PC-9 (cell line): Measurements from ENCODE around the gene FGD4. TPM values are rescaled to one million over a fixed set of nuclear protein-coding genes. Genes with fewer than 3 reads are reported as not detected.
A peak's percentile ranks its signal among the peaks of the same experiment; 100 is the strongest.

Experiments
- BruUV-seq: library from RNA; stranded (reverse); fragments of 400-500 nt; replicated peaks from 2 replicates; lab custom pipeline; 2021; lab: Mats Ljungman, UMichigan
- CTCF ChIA-PET: fragments of 300-600 bp; sonication (Branson Sonifier 250); formaldehyde crosslinking; loops from one replicate; lab custom pipeline; 2022; ENCODE audit warnings: antibody characterized with exemption; lab: Charles Lee
- POLR2A ChIA-PET: fragments of 300-600 bp; sonication (Branson Sonifier 250); formaldehyde crosslinking; loops from one replicate; lab custom pipeline; 2022; ENCODE audit warnings: antibody characterized with exemption; ENCODE audit not compliant: unreplicated experiment; lab: Charles Lee
- DNase-seq, 2 experiments: peaks; one replicate each; pipeline versions ENCODE4 v3.0.0 to v3.0.0-alpha.2; 2015 to 2022; ENCODE audit warnings: mixed read lengths in 1 of 2
- H2AFZ ChIP-seq: fragments of 200-600 bp; sonication (generic); 2 replicates; pipeline ENCODE4 v1.8.1; 2017; ENCODE audit warnings: antibody characterized with exemption
- H3F3A ChIP-seq: fragments of 200-600 bp; sonication (generic); 2 replicates; pipeline ENCODE4 v1.8.1; 2017; ENCODE audit warnings: antibody characterized with exemption, mild to moderate bottlenecking, low read depth; ENCODE audit not compliant: insufficient read depth
- H3K27ac ChIP-seq: fragments of 200-600 bp; sonication (generic); 2 replicates; pipeline ENCODE4 v1.6.1; 2016; ENCODE audit warnings: mixed run types
- H3K27me3 ChIP-seq: fragments of 200-600 bp; sonication (generic); 2 replicates; pipeline ENCODE4 v1.6.1; 2016; ENCODE audit warnings: low read depth, mixed run types; ENCODE audit not compliant: insufficient read depth
- H3K36me3 ChIP-seq: fragments of 200-600 bp; sonication (generic); 2 replicates; pipeline ENCODE4 v1.6.1; 2016; ENCODE audit warnings: low read depth, mixed run types
- H3K4me1 ChIP-seq: fragments of 200-600 bp; sonication (generic); replicated peaks from 2 replicates; pipeline ENCODE4 v1.6.1; 2016; ENCODE audit warnings: mixed run types; ENCODE audit not compliant: insufficient read depth
- H3K4me2 ChIP-seq: fragments of 200-600 bp; sonication (generic); 2 replicates; pipeline ENCODE4 v1.6.1; 2017; ENCODE audit warnings: mixed run types
- H3K4me3 ChIP-seq: fragments of 200-600 bp; sonication (generic); 2 replicates; pipeline ENCODE4 v1.6.1; 2016; ENCODE audit warnings: mixed run types
- H3K79me2 ChIP-seq: fragments of 200-600 bp; sonication (generic); 2 replicates; pipeline ENCODE4 v1.6.1; 2017; ENCODE audit warnings: low read depth, mixed run types
- H3K9me2 ChIP-seq: fragments of 200-600 bp; sonication (generic); 2 replicates; pipeline ENCODE4 v1.8.1; 2017; ENCODE audit warnings: mild to moderate bottlenecking; ENCODE audit not compliant: insufficient read depth
- H3K9me3 ChIP-seq: fragments of 200-600 bp; sonication (generic); 2 replicates; pipeline ENCODE4 v1.8.1; 2016; ENCODE audit warnings: low read depth; ENCODE audit not compliant: insufficient read depth
- H4K20me1 ChIP-seq: fragments of 200-600 bp; sonication (generic); 2 replicates; pipeline ENCODE4 v1.8.1; 2017; ENCODE audit not compliant: insufficient read depth
- CTCF ChIP-seq: fragments of 200-600 bp; sonication (generic); conservative IDR thresholded peaks from 2 replicates; pipeline ENCODE4 v1.6.1; 2017; ENCODE audit warnings: mixed run types, antibody characterized with exemption, mild to moderate bottlenecking, moderate library complexity
- EZH2 ChIP-seq: fragments of 200-600 bp; sonication (generic); IDR thresholded peaks from 2 replicates; pipeline ENCODE4 v1.8.0; 2017; ENCODE audit warnings: antibody characterized with exemption, low read depth
- intact Hi-C: fragments of 100-400 bp; cut with micrococcal nuclease; formaldehyde crosslinking; loops from one replicate; pipeline ENCODE4 v1.10.0; 2022; ENCODE audit not compliant: unreplicated experiment
- total RNA-seq: library from RNA; stranded (reverse); gene quantifications from 2 replicates; pipeline ENCODE4 v1.2.3, GENCODE V29; 2021

FGD4 gene
- total RNA-seq, 1 experiment from 2014 or later, result 28.3 TPM

DNA sequence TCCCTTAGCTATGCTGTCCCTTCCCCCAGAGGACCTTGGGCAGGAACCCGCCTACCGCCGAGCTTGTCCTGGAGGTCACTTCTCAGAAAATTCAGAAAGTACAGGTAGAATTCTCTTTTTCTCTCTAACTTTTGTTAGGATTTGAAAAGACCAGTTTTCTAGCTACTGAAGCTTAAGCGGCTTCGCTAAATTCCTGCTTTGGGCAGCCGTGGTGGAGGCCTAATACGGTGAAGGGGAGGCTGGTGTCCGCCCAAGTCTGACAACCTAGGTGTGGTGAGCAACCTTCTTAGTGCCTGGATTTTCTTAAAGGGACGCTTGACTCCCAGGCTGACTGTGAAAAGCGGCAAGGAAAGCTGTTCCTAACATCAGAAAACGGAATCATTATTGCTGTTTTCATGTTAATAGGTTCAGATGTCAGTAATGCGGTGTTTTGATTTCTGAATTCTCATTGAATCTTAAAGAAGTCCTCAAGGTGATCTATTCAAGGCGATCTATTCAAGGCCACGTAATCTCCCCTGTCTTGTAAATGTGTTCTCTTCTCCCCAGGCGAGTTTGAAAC lies 835 bp downstream of the FGD4 start:
- ChIA-PET CTCF (interaction anchor here (0.5 to 1.3 kb wide), 4 partner anchors 17 to 355 kb away, joined by 3 to 5 read pairs (median 4); no protein-coding TSS in a partner anchor), POLR2A (interaction anchor here (0.5 to 0.7 kb wide), 5 partner anchors 36 to 741 kb away, joined by 3 to 16 read pairs (median 4); partner anchors contain the start of gene ETFBKMT)
- Histone ChIP-seq H3K4me3 (peak overlapping the region; percentile 78), H3K36me3 (no peaks in the 10 kb centered on the region), H3K9me2 (no peaks in the 10 kb centered on the region), H3K79me2 (peaks cover 37% of the 10 kb centered on the region), H3K27ac (peak overlapping the region; percentile 61), H2AFZ (peak overlapping the region; percentile 90), H3F3A (peaks cover 24% of the 10 kb centered on the region), H3K9me3 (no peaks in the 10 kb centered on the region), H3K27me3 (no peaks in the 10 kb centered on the region), H3K4me2 (peak overlapping the region; percentile 87), H4K20me1 (no peaks in the 10 kb centered on the region), H3K4me1 (peaks cover 23% of the 10 kb centered on the region)
- no peak for TF ChIP-seq EZH2
- TF ChIP-seq CTCF, result no peak
- intact Hi-C loops, result no loop called here
- TSS peak; percentile 60 for BruUV-seq
- peak in 1 of 2 experiments; percentile 43 for DNase-seq

DNA sequence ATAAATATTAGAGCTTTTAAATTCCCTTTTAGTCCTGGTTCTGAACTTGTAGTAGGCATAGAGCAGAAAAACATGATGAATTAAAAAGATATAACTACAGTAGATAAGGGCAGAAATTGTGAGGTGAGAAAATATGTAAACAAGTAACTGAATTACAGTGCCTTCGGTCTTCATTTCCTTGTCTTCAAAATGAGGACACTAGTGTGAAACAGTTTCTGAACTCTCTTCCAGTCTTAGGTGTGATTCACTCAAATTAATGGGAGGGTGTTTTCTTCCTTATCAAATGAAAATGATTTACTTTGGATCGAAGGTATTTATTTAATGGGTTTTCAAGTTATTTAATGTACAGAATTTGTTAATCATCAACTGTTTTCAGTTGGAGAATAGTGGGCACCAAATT lies 1.5 kb downstream of the FGD4 start:
- peaks cover 41% of the 10 kb centered on the region for H3K79me2 ChIP-seq
- no peaks in the 10 kb centered on the region for H4K20me1 ChIP-seq
- BruUV-seq, result no TSS peak
- H3K27ac ChIP-seq, result peak overlapping the region; percentile 61
- no peaks in the 10 kb centered on the region for H3K36me3 ChIP-seq
- ChIA-PET CTCF (interaction anchor here (1.3 kb wide), 1 partner anchor 354 kb away, joined by 5 read pairs; no protein-coding TSS in a partner anchor), POLR2A (interaction anchor here (0.6 to 0.7 kb wide), 2 partner anchors 36 to 48 kb away, joined by 3 to 16 read pairs; no protein-coding TSS in a partner anchor)
- H3K27me3 ChIP-seq, result no peaks in the 10 kb centered on the region
- no peaks in the 10 kb centered on the region for H3K9me2 ChIP-seq
- intact Hi-C loops, result no loop called here
- peaks cover 24% of the 10 kb centered on the region for H3F3A ChIP-seq
- TF ChIP-seq CTCF (no peak), EZH2 (no peak)
- H3K4me3 ChIP-seq, result peak overlapping the region; percentile 78
- DNase-seq, result peak in 1 of 2 experiments; percentile 44
- H3K9me3 ChIP-seq, result no peaks in the 10 kb centered on the region
- H3K4me2 ChIP-seq, result peak overlapping the region; percentile 87
- H3K4me1 ChIP-seq, result peaks cover 23% of the 10 kb centered on the region
- H2AFZ ChIP-seq, result peak overlapping the region; percentile 90

DNA sequence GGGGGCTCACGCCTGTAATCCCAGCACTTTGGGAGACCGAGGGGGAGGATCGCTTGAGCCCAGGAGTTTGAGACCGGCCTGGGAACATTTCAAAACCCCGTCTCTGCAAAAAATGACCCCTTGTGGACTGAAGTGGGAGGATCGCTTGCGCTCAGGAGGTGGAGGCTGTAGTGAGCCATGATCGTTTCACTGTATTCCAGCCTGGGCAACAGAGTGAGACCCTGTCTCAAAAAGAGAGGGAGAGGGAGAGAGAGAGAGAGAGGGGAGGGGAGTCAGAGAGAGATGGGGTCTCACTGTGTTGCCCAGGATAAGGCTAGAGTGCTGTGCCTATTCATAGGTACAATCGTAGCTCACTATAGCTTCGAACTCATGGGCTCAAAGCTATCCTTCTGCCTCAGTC lies 2.8 kb downstream of the FGD4 start:
- POLR2A ChIA-PET, result no interaction called here
- no peak for DNase-seq
- TF ChIP-seq CTCF (no peak), EZH2 (no peak)
- H3K4me1 ChIP-seq, result peaks cover 29% of the 10 kb centered on the region
- peaks cover 24% of the 10 kb centered on the region for H3F3A ChIP-seq
- peaks cover 41% of the 10 kb centered on the region for H3K79me2 ChIP-seq
- no peaks in the 10 kb centered on the region for H4K20me1 ChIP-seq
- no peak overlapping the region for H3K27ac ChIP-seq
- H3K4me2 ChIP-seq, result no peak overlapping the region
- intact Hi-C loops, result no loop called here
- CTCF ChIA-PET, result interaction anchor here (0.6 kb wide), 1 partner anchor 20 kb away, joined by 12 read pairs; no protein-coding TSS in a partner anchor
- H2AFZ ChIP-seq, result no peak overlapping the region
- no peaks in the 10 kb centered on the region for H3K36me3 ChIP-seq
- no peak overlapping the region for H3K4me3 ChIP-seq
- H3K27me3 ChIP-seq, result no peaks in the 10 kb centered on the region
- no TSS peak for BruUV-seq
- H3K9me2 ChIP-seq, result no peaks in the 10 kb centered on the region
- no peaks in the 10 kb centered on the region for H3K9me3 ChIP-seq
